Adipose tissue (tissue), 3 donors: Measurements from ENCODE around the gene AP5B1. TPM values are rescaled to one million over a fixed set of nuclear protein-coding genes. Genes with fewer than 3 reads are reported as not detected.

Experiments
- H3K27ac ChIP-seq: one replicate; pipeline ENCODE4 v1.5.1; 2013; ENCODE audit warnings: low read depth, low read length
- WGBS, 3 donors: extraction: QIAGEN DNeasy Blood & Tissue Kit; methylation state at CpG; one replicate each; pipeline ENCODE4 v1.1.7; 2013; 5-methylcytosine and 5-hydroxymethylcytosine counted together
- polyA plus RNA-seq, 3 donors: library from polyadenylated mRNA; stranded (reverse); fragments of 200-250 nt; gene quantifications; one replicate each; pipeline ENCODE4 v1.2.3, GENCODE V29; 2013
- donor health status: healthy with polysubstance abuse.
- donor health status: Bipolar disorder and iron deficiency.
- donor health status: healthy.

The AP5B1 gene
- polyA plus RNA-seq: 10 to 100 TPM in 2 of 3 donors, 1 to 10 TPM in 1; 7.4 to 22.6 (median 10.0) TPM

GRCh38 chr11:65780770-65781151 lies at the start of gene AP5B1:
AP5B1 (minus strand) TSS chr11:65780976; CDS start chr11:65780591, 385 bp downstream.
- peak within 1 kb of the TSS; percentile 73 for H3K27ac ChIP-seq
- WGBS, 3 donors: 1% methylated on average over 19 to 59 of the region's 59 CpGs

GRCh38 chr11:65829459-65829858 lies 48.7 kb upstream of the AP5B1 start:
- no peak overlapping the region for H3K27ac ChIP-seq
- WGBS, 3 donors: 55 to 77% (median 64%) methylated on average over 4 of the region's 4 CpGs

- no peak overlapping the region for H3K27ac ChIP-seq
- WGBS, 3 donors: 83 to 87% (median 84%) methylated on average over 8 of the region's 8 CpGs
Observed at GRCh38 chr11:65826984-65827735, 46.4 kb upstream of the AP5B1 start.

GRCh38 chr11:65822776-65823528 lies 42.2 kb upstream of the AP5B1 start:
- 40 to 81% (median 77%) methylated on average over 15 of the region's 15 CpGs for WGBS, 3 donors
- H3K27ac ChIP-seq: no peak overlapping the region

GRCh38 chr11:65821107-65821506 lies 40.3 kb upstream of the AP5B1 start:
- no peak overlapping the region for H3K27ac ChIP-seq
- 45 to 57% (median 46%) methylated on average over 8 of the region's 8 CpGs for WGBS, 3 donors

GRCh38 chr11:65817835-65818680 lies 37.3 kb upstream of the AP5B1 start:
- WGBS, 3 donors: 6 to 7% (median 6%) methylated on average over 64 to 74 of the region's 74 CpGs

GRCh38 chr11:65817312-65817834 lies 36.6 kb upstream of the AP5B1 start:
- H3K27ac ChIP-seq: no peak overlapping the region
- 54 to 70% (median 69%) methylated on average over 5 of the region's 5 CpGs for WGBS, 3 donors

More at GRCh38 chr11:65817835-65818680, 37.3 kb upstream of the AP5B1 start:
- no peak overlapping the region for H3K27ac ChIP-seq

- H3K27ac ChIP-seq: no peak overlapping the region
- WGBS, 3 donors: 78 to 99% (median 89%) methylated on average over 3 of the region's 3 CpGs
Observed at GRCh38 chr11:65816696-65817095, 35.9 kb upstream of the AP5B1 start.

- H3K27ac ChIP-seq: no peak overlapping the region
Observed at GRCh38 chr11:65814986-65815565, 34.3 kb upstream of the AP5B1 start.

GRCh38 chr11:65814131-65814985 lies 33.6 kb upstream of the AP5B1 start:
- H3K27ac ChIP-seq: no peak overlapping the region
- 46 to 55% (median 46%) methylated on average over 18 of the region's 18 CpGs for WGBS, 3 donors

More at GRCh38 chr11:65814986-65815565, 34.3 kb upstream of the AP5B1 start:
- WGBS, 3 donors: 85 to 90% (median 88%) methylated on average over 16 of the region's 16 CpGs

GRCh38 chr11:65811764-65812475 lies 31.1 kb upstream of the AP5B1 start:
- H3K27ac ChIP-seq: no peak overlapping the region
- 54 to 67% (median 57%) methylated on average over 19 of the region's 19 CpGs for WGBS, 3 donors

- H3K27ac ChIP-seq: no peak overlapping the region
- WGBS, 3 donors: 80 to 88% (median 84%) methylated on average over 23 of the region's 23 CpGs
Observed at GRCh38 chr11:65810046-65810868, 29.5 kb upstream of the AP5B1 start.

GRCh38 chr11:65809496-65809895 lies 28.7 kb upstream of the AP5B1 start:
- 79 to 86% (median 82%) methylated on average over 9 of the region's 9 CpGs for WGBS, 3 donors
- no peak overlapping the region for H3K27ac ChIP-seq

GRCh38 chr11:65808744-65809341 lies 28.1 kb upstream of the AP5B1 start:
- H3K27ac ChIP-seq: no peak overlapping the region
- WGBS, 3 donors: 64 to 81% (median 77%) methylated on average over 20 of the region's 20 CpGs

- no peak overlapping the region for H3K27ac ChIP-seq
- WGBS, 3 donors: 55 to 60% (median 60%) methylated on average over 6 of the region's 6 CpGs
Observed at GRCh38 chr11:65806979-65807378, 26.2 kb upstream of the AP5B1 start.
